RPMI8226 (cell line): ENCODE data around the gene XAGE2.
A peak's percentile ranks its signal among the peaks of the same experiment; 100 is the strongest.
"Not testable (repeated sequence)": the region's sequence is repeated elsewhere in the genome, so short reads cannot be mapped to it uniquely, and the experiment has no call there.

Experiments used
- DNase-seq: peaks from one replicate; pipeline ENCODE4 v3.0.0-alpha.2; 2015

Gene XAGE2, protein sequence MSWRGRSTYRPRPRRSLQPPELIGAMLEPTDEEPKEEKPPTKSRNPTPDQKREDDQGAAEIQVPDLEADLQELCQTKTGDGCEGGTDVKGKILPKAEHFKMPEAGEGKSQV

DNA sequence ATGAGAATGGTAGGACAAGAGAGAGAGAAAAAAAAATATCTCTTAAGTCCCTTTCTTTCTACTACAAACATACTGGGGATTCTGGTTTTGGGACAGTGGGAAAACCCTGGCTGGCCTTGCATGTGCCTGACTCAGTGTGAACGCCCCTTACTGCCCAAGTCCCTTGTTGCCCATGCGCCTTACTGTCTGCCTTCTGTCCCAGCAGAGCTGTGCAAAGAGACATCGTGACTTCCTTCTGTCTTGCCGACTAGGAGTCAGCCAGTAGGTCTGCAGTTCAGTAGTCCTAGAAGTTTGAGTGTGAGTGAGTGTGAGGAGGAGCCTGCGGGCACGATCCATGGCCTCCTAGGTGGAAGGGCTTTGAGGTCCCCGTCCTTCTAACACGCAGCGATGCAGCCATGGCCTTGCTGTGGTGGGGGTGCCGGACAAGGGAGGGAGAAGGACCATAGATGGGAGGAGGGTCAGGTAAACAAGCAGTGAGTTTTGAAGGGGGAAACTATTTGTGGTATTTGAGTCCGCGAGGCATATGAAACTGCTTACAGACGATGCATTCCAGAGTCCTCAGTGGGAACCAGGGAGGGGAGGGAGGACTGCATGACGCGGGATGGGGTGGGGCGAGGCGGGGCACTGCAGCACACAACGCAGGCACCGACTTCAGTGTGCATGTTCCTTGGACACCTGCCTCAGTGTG lies at the start of gene XAGE2:
XAGE2 (plus strand) TSS at position 654 of the 688 bp plus-strand sequence. CDS start 994 bp downstream, outside the sequence.
- no peak for DNase-seq

DNA sequence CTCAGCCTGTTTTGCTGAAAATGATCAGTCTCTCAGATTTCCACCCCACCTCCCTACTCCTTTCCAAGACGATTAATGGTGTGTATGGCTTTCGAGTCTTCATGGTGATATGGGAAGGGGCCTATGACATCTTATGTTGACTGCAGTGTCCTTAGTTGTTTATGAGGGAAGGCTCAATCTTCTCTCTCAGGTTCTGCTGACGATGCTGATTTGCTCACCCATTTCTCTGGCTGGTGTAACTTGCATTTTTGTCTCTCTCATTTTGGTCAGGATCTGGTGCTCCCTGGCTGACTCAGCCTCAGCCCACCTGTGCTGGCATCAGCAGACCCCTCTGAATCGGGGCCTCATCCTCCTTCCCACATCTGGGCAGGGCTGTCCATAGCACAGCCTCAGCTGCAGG lies 31.4 kb upstream of the XAGE2 start:
- DNase-seq = no peak

GRCh38 chrX:52341493-52341892 lies 27.3 kb upstream of the XAGE2 start:
- no peak for DNase-seq

- DNase-seq = not testable (repeated sequence)
These were observed 25.7 kb upstream of the XAGE2 start for GRCh38 chrX:52343131-52343530.

DNA sequence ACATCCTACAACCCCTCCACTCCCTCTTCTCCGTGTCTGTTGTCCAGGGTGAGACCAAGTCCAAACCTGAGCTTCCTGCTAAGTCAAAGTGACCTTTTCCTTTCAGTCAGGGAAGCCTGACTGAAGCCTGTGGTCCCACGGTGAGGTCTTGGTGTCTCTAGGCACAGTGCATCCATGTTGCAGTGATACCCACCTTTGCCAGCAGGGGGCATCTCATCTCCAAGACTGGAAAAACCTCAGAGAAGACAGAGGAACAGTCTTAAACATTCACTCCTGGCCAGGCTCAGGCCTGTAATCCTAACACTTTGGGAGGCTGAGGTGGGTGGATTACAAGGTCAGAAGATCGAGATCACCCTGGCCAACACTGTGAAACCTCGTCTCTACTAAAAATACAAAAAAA lies 23.4 kb upstream of the XAGE2 start:
- DNase-seq = peak; percentile 44

GRCh38 chrX:52346174-52347165 lies 22.4 kb upstream of the XAGE2 start:
- no peak for DNase-seq

DNA sequence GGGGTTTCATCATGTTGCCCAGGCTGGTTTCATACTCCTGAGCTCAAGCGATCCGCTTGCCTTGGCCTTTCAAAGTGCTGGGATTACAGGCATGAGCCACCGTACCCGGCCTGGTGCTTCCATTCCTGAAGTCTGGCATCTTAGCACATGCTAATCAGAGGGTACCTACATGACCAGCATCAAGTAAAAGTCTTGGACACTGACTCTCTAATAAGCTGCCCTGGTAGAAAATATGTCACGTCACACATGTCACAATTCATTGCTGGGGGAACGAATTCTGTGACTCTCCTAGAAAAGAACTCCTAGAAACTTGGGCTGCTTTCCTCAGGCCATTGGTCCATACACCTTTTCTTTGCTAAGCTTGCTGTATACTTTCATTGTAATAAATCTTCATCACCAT lies 19.1 kb upstream of the XAGE2 start:
- no peak for DNase-seq

- DNase-seq = no peak
These were observed 16.3 kb upstream of the XAGE2 start for GRCh38 chrX:52352551-52352950.

- DNase-seq = no peak
These were observed 15.0 kb upstream of the XAGE2 start for GRCh38 chrX:52353838-52354237.

- no peak for DNase-seq
These were observed 13.7 kb upstream of the XAGE2 start for GRCh38 chrX:52355108-52355507.

DNA sequence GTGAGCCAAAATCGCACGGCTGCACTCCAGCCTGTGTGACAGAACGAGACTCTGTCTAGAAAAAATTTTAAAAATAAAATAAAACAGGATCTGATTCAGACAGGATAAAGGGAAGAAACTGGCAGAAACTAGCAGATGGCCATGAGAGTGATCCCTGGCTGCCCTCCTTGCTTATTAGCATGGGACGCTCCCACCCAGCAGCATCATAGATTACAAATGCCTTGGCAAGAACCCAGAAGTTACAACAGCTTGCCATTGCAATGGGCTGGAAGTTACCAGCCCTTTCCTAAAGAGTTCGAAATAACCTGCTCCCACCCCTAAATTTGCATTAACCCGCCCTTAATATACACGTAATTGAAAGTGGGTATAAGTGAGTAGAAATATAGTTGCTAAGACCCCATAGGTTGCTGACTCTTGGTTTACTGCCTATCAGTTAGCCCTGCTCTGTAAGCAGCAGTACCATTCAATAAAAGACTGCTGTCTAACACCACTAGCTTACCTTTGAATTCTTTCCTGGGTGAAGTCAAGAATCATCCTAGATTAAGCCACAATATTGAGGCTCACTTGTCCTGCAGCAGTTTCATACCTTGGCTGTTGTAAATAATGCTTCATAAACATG lies 9.1 kb upstream of the XAGE2 start:
- no peak for DNase-seq

GRCh38 chrX:52361941-52362340 lies 6.9 kb upstream of the XAGE2 start:
- DNase-seq = no peak

DNA sequence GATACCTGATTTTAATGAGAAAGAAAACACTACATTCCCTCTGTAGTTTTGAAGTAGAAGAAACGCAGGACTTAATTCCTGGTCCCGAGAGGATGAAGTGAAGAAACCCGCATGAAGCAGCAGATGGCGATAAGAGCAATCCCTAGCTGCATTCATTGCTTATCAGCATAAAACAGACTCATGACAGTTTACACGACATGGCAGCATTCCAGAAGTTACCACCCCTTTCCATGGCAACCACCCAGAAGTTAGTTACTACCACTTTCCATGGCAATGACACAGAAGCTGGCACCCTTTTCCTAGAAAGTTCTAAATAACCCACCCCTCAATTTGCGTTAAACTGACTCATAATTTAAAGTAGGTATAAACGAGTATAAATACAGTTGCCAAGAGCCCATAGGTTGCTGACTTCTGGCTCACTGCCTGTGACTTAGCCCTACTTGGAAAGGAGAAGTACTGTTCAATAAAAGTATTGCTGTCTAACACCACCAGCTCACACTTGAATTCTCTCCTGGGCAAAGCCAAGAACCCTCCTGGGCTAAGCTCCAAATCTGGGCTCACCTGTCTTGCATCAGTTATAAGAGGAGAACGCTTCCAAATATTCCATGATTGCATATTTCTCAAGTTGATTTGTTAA lies 5.5 kb upstream of the XAGE2 start:
- DNase-seq = no peak

- DNase-seq = no peak
These were observed 10.0 kb downstream of the XAGE2 start for GRCh38 chrX:52378870-52379269.

GRCh38 chrX:52380993-52381392 lies 12.2 kb downstream of the XAGE2 start:
- DNase-seq = no peak

DNA sequence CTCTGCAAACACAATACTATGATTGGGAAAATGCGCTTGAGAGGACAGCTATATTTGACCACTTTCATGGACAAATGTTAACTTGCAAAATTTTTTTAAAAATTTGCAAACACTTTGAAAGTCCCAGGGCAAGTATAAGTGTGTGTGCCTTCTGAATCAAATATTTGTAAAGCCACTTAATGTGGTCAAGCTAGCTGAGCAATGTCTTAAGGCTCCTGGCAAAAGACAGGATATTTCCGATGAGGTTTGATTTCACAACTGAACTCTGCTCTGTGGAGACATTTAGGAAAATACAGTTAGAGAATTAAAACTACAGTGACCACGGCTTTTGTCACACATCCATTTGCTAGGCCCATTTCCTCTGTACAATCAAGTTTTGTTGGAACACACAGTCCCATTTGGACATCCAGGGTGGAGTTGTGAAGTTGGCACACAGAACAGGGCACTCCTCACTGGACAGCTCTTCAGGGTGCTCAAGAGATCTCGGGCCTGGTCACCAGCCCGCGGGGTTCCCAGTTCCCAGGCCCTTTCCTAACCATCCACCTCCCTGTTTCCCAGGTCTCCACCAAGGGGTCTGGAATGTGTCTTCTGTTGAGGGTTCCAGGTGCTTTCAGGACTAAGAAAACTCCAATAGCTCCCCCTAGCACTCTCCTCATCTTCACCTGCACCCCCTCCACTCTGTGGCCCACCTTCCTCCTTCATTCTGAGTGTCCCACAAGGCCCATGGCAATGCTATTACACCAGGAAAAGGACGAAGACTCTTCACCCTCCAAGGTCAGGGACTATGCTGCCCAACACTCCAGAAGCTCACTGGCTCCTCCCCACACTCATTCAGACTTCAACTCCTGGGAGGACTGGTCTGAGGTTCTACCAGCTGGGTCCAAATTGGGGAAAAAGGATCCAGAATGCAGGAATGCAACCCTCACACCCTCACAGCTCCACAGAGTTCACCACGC lies 41.9 kb downstream of the XAGE2 start:
- no peak for DNase-seq

GRCh38 chrX:52415304-52415703 lies 46.5 kb downstream of the XAGE2 start:
- DNase-seq = no peak

- no peak for DNase-seq
These were observed 48.0 kb downstream of the XAGE2 start for GRCh38 chrX:52416816-52417215.

- DNase-seq = no peak
These were observed 52.1 kb downstream of the XAGE2 start for GRCh38 chrX:52420824-52421443.

- DNase-seq = no peak
These were observed 54.1 kb downstream of the XAGE2 start for GRCh38 chrX:52422884-52423283.

- no peak for DNase-seq
These were observed 55.8 kb downstream of the XAGE2 start for GRCh38 chrX:52424656-52425055.
